NB4 (cell line): ENCODE results near the gene PLN.

Source experiments
- CTCF ChIP-seq: IDR thresholded peaks from one replicate; pipeline ENCODE4 v1.5.1; 2012; ENCODE audit warnings: low read depth, low read length
- POLR2A ChIP-seq: IDR thresholded peaks from 2 replicates; pipeline ENCODE4 v1.6.1; 2011; ENCODE audit warnings: mild to moderate bottlenecking; ENCODE audit not compliant: insufficient read length; ENCODE audit errors: extremely low read depth

GRCh38 chr6:118537574-118537973 lies 10.5 kb upstream of the PLN start:
- TF ChIP-seq POLR2A (no peak), CTCF (no peak)
